NCI-H2227 (cell line): ENCODE results near the gene C19orf33.
A peak's percentile ranks its signal among the peaks of the same experiment; 100 is the strongest.

Experiments used
- DNase-seq: peaks from one replicate; lab custom pipeline; 2025; ENCODE audit not compliant: unreplicated experiment; lab: John Stamatoyannopoulos, UW

C19orf33 gene

GRCh38 chr19:38308006-38308766 lies 4.1 kb downstream of the C19orf33 start:
- no peak for DNase-seq

DNA sequence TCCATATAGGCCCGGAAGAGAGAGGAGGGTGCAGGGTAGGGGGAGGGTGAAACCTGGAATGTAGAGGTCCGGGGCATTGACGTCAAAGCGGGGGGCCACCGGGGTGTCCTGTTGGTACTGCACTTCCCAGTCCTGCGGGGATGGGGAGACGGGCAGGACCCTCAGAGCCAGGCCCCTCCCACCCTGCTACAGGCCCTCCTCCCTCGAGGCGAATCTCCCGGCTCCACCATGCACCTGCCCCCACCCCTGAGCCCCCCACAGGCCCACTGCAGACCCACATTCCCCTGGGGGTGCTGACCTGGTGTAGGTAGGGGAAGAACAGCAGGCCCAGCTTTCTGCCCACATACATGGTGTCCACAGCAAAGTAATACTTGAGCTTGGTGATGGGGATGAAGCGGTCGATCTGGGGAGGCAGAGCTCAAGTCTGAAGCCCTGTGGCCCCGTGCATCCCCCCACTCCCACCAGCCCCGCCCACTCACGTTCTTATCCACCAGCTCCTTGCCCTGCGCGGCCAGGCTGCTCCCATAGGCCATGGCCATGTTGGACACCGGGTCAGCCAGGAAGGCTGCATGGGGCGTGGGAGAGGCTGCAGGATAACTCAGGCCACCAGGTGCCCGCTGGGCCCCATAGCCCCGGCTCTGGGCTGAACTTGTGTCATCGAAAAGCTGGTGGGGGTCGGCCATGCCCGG lies 5.0 kb downstream of the C19orf33 start:
- no peak for DNase-seq

GRCh38 chr19:38309615-38310278 lies 5.7 kb downstream of the C19orf33 start:
- DNase-seq, result no peak

GRCh38 chr19:38310279-38310670 lies 6.2 kb downstream of the C19orf33 start:
- DNase-seq, result no peak

GRCh38 chr19:38310986-38311385 lies 6.9 kb downstream of the C19orf33 start:
- DNase-seq, result no peak

- DNase-seq, result peak; percentile 100
Measured at GRCh38 chr19:38315657-38316476, 11.8 kb downstream of the C19orf33 start, which contains the start of gene YIF1B. TSS of gene YIF1B (minus strand) at chr19:38315947. CDS start at chr19:38315917, 30 bp downstream.

GRCh38 chr19:38316477-38317067 lies 12.5 kb downstream of the C19orf33 start:
- no peak for DNase-seq

DNA sequence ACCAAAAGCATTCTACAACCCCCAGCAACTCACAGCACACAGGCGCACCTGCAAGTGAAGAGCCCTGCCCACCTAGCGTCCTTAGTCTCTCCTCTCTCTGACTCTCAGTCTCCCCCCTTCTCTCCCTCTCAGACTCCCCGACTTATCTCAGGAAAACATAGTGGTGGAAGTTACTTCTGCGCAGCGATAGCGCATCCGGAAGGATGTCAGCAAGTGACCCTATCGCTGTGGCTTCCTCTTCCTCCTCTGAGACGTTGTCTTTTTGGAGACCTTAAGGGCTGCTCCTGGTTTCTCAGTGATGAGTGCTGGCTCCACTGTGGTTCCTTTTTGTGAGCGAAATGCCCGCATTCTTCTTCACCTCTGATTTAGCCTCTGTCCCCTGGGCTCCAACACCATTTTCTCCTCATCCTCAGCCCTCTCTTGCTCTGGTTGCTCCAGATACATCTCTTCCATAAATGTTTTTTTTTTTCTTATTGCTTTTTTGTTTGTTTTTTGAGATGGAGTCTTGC lies 13.1 kb downstream of the C19orf33 start:
- no peak for DNase-seq

GRCh38 chr19:38318660-38319059 lies 14.6 kb downstream of the C19orf33 start:
- DNase-seq, result no peak

- DNase-seq, result peak; percentile 92
Measured at GRCh38 chr19:38319421-38320258, 15.6 kb downstream of the C19orf33 start, which contains the start of gene KCNK6. TSS of gene KCNK6 (plus strand) at chr19:38319845. CDS start at chr19:38319951, 106 bp downstream.

GRCh38 chr19:38320969-38321339 lies 16.9 kb downstream of the C19orf33 start:
- no peak for DNase-seq

DNA sequence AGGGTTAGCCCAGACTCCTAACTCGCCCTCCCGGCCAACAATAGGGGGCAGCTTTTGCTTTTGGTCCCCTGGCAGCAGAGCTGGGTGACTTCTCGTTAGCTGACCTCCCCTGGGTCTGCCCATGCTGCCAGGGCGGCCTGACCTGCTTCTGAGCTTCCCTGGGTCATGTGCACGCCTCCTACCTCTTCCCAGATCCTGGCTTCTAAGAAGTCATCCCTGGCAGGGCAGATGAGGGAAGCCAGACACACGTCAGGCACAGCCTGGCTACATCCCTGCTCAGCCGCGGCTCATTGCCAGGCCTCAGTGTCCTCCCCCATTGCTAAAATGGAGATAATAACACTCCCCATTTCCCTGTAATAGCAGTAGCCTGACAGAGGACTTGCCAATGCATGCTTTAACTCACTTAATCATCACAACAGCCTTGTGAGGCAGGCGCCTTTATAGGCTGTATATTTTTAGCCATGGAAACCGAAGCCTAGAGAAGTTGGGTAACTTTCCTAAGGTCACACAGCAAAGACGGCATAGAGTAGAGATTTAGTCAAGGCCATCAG lies 17.7 kb downstream of the C19orf33 start:
- peak; percentile 80 for DNase-seq

- no peak for DNase-seq
Measured at GRCh38 chr19:38323291-38323690, 19.2 kb downstream of the C19orf33 start.

DNA sequence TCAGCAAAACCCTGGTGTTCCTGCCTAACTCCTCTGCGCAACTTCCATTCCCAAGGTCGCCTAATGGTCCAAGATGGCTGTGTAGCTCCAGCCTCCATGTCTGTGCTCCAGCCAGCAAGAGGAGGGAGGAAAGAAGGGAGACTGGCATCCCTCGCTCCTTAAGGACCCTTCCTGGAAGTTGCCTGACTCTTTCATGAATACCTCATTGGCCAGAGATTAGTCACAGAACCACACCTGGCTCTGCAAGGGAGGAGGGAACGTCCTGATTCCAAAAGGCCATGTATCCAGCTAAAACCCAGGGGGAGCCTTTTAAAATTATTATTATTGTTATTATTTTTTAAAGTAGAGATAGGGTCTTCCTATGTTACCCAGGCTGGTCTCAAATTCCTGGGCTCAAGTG lies 20.4 kb downstream of the C19orf33 start:
- no peak for DNase-seq

DNA sequence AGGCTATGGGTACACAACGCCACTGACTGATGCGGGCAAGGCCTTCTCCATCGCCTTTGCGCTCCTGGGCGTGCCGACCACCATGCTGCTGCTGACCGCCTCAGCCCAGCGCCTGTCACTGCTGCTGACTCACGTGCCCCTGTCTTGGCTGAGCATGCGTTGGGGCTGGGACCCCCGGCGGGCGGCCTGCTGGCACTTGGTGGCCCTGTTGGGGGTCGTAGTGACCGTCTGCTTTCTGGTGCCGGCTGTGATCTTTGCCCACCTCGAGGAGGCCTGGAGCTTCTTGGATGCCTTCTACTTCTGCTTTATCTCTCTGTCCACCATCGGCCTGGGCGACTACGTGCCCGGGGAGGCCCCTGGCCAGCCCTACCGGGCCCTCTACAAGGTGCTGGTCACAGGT lies 22.5 kb downstream of the C19orf33 start:
- no peak for DNase-seq

DNA sequence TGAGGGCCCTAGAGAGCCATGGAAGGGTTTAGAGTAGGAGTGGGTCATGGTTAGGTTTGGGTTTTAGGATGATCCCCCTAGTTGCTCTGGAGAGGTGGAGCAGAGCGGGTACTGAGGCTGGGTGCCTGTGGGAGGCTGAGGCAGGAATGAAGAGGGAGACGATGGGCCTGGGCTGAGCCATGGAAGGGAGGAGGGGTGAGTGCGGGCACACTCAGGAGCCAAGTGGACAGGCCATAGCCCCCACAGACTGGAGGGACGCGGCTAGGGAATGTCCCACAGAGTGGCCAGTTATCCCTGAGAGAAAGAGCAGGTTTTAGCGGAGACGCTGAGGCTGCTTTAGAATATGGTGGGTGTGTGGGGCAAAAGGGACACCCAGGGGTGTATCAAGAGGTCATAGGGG lies 25.6 kb downstream of the C19orf33 start:
- DNase-seq, result no peak

DNA sequence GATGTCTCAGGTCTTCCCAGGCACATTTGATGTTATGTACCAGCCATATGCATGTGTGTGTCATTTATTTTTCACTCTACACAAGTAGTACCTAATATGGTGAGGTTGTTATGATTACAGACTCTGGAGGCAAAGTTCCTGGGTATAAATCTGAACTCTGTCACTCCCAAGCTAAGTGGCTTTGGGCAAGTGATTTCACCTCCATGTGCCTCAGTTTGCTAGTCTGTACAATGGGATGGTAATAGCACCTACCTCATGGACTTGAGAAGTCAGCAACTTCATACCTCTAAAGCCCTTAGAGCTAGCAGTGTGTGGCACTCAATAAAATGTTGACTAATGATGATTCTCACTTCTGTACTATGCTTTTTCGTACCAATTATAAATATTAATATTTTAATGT lies 27.7 kb downstream of the C19orf33 start:
- no peak for DNase-seq

DNA sequence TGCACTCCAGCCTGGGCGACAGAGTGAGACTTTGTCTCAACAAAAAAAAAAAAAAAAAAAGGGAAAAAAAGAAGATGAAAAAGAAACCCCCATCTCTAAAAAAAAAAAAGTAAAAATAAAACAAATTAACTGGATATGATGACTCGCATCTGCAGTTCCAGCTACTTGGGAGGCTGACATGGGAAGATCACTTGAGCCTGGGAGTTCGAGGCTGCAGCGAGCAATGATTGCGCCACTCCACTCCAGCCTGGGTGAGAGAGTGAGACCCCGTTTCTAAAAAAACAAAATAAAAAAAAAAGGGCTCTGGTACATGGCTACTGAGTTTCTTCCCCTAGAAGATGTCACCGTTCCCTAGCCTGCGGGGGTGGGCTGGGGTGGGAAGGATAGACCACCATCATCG lies 29.2 kb downstream of the C19orf33 start:
- no peak for DNase-seq

- peak; percentile 100 for DNase-seq
Measured at GRCh38 chr19:38335949-38336637, 32.0 kb downstream of the C19orf33 start.
